Left ventricle myocardium inferior (tissue), 1 donor: Measurements from ENCODE around the gene HID1. TPM values are rescaled to one million over a fixed set of nuclear protein-coding genes. Genes with fewer than 3 reads are reported as not detected.
"Not testable (repeated sequence)": the region's sequence is repeated elsewhere in the genome, so short reads cannot be mapped to it uniquely, and the experiment has no call there.

Source experiments
- DNase-seq: peaks from one replicate; pipeline ENCODE4 v3.0.0-alpha.2; 2020
- H3K27ac ChIP-seq: fragments of 200-600 bp; replicated peaks from 2 replicates; pipeline ENCODE4 v1.8.0; 2021
- H3K27me3 ChIP-seq: fragments of 200-600 bp; 2 replicates; pipeline ENCODE4 v1.8.0; 2021; ENCODE audit warnings: low read depth
- H3K36me3 ChIP-seq: fragments of 200-600 bp; 2 replicates; pipeline ENCODE4 v1.8.0; 2021
- H3K4me1 ChIP-seq: fragments of 200-600 bp; 2 replicates; pipeline ENCODE4 v1.8.0; 2021
- H3K4me3 ChIP-seq: fragments of 200-600 bp; 2 replicates; pipeline ENCODE4 v1.8.0; 2021; ENCODE audit warnings: mild to moderate bottlenecking, moderate library complexity
- H3K9me3 ChIP-seq: fragments of 200-600 bp; replicated peaks from 2 replicates; pipeline ENCODE4 v1.8.0; 2021
- CTCF ChIP-seq: fragments of 200-600 bp; IDR thresholded peaks from 2 replicates; pipeline ENCODE4 v1.8.0; 2021; ENCODE audit warnings: antibody characterized with exemption, mild to moderate bottlenecking, borderline replicate concordance
- intact Hi-C: fragments of 100-400 bp; cut with micrococcal nuclease; formaldehyde crosslinking; loops from one replicate; pipeline ENCODE4 v1.11.0; 2022
- total RNA-seq: library from RNA; stranded (reverse); fragmentation: NEBNext Ultra II Directional; extraction: Animal tissue kit (Norgen Biotek cat#: 25700); gene quantifications from one replicate; pipeline ENCODE4 v1.2.1, GENCODE V29; 2021
- donor health status: DM: no; HTN: yes; CAD: no; lungs with severe emphysema.

HID1 gene
- total RNA-seq, 1 donor from 2014 or later = 7.2 TPM

- H3K27me3 ChIP-seq = peaks cover 78% of the 10 kb centered on the region
- no peaks in the 10 kb centered on the region for H3K9me3 ChIP-seq
- no peak overlapping the region for H3K4me3 ChIP-seq
- intact Hi-C loops = no loop called here
- H3K4me1 ChIP-seq = peaks cover 3% of the 10 kb centered on the region
- no peaks in the 10 kb centered on the region for H3K36me3 ChIP-seq
- TF ChIP-seq CTCF = no peak
- no peak overlapping the region for H3K27ac ChIP-seq
- no peak for DNase-seq
These were observed 55.1 kb downstream of the HID1 start for GRCh38 chr17:74917430-74917829.

DNA sequence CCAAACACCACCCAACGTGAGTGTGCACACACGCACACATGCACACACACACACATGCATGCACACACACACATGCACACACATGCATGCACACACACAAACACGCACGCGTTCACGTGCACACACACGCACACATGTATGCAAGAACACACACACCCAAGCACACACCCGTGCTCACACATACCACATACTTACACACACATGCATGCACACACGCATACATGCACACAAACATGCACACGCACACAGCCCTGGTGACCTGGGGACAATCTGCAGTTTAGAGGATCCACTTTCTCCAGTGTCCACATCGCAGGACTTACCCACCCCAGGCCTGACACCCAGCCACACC, 55.7 kb downstream of the HID1 start:
- no peak for DNase-seq
- Histone ChIP-seq H3K4me3 (no peak overlapping the region), H3K27me3 (peaks cover 72% of the 10 kb centered on the region), H3K36me3 (no peaks in the 10 kb centered on the region), H3K4me1 (peaks cover 3% of the 10 kb centered on the region), H3K27ac (no peak overlapping the region), H3K9me3 (no peaks in the 10 kb centered on the region)
- TF ChIP-seq CTCF = no peak
- intact Hi-C loops = no loop called here

- H3K27me3 ChIP-seq = peaks cover 66% of the 10 kb centered on the region
- no peaks in the 10 kb centered on the region for H3K36me3 ChIP-seq
- peaks cover 2% of the 10 kb centered on the region for H3K4me1 ChIP-seq
- TF ChIP-seq CTCF = no peak
- no peak overlapping the region for H3K4me3 ChIP-seq
- intact Hi-C loops = no loop called here
- H3K27ac ChIP-seq = no peak overlapping the region
- DNase-seq = no peak
- H3K9me3 ChIP-seq = no peaks in the 10 kb centered on the region
These were observed 56.3 kb downstream of the HID1 start for GRCh38 chr17:74916136-74916850.

GRCh38 chr17:74911423-74911822, 61.1 kb downstream of the HID1 start:
- H3K4me1 ChIP-seq, DNase-seq, H3K27ac ChIP-seq, H3K36me3 ChIP-seq, intact Hi-C loops, H3K4me3 ChIP-seq: not testable (repeated sequence)
- Histone ChIP-seq H3K9me3 (peaks cover 13% of the 10 kb centered on the region), H3K27me3 (peaks cover 33% of the 10 kb centered on the region)

GRCh38 chr17:74909097-74909496, 63.5 kb downstream of the HID1 start:
- H3K27me3 ChIP-seq = peaks cover 39% of the 10 kb centered on the region
- H3K4me1 ChIP-seq, H3K36me3 ChIP-seq, DNase-seq, H3K27ac ChIP-seq, intact Hi-C loops, H3K4me3 ChIP-seq: not testable (repeated sequence)
- H3K9me3 ChIP-seq = peaks cover 13% of the 10 kb centered on the region

DNA sequence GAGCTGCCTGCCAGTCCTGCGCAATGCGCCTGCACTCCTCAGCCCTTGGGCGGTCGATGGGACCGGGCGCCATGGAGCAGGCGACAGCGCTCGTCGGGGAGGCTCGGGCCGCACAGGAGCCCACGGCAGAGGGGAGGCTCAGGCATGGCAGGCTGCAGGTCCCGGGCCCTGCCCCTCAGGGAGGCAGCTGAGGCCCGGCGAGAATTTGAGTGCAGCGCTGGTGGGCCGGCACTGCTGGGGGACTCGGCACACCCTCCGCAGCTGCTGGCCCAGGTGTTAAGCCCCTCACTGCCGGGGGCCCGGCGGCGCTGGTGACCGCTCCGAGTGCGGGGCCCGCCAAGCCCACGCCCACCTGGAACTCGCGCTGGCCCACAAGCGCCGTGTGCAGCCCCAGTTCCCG, 65.5 kb downstream of the HID1 start:
- Histone ChIP-seq H3K27me3 (peaks cover 57% of the 10 kb centered on the region), H3K27ac (no peak overlapping the region), H3K4me3 (no peak overlapping the region), H3K4me1 (no peaks in the 10 kb centered on the region), H3K36me3 (no peaks in the 10 kb centered on the region), H3K9me3 (peaks cover 13% of the 10 kb centered on the region)
- no peak for TF ChIP-seq CTCF
- intact Hi-C loops = no loop called here
- no peak for DNase-seq

GRCh38 chr17:74906214-74906793, 66.3 kb downstream of the HID1 start:
- intact Hi-C loops = not testable (repeated sequence)

More at GRCh38 chr17:74906214-74906793, 66.3 kb downstream of the HID1 start:
- not testable (repeated sequence) for H3K27ac ChIP-seq, H3K4me3 ChIP-seq, DNase-seq, H3K4me1 ChIP-seq, H3K36me3 ChIP-seq
- Histone ChIP-seq H3K27me3 (peaks cover 57% of the 10 kb centered on the region), H3K9me3 (peaks cover 13% of the 10 kb centered on the region)
